MCF 10A (cell line): ENCODE measurements around the gene CPZ. TPM values are rescaled to one million over a fixed set of nuclear protein-coding genes. Genes with fewer than 3 reads are reported as not detected.

ENCODE experiments used
- BruUV-seq: library from RNA; stranded (reverse); fragments of 400-500 nt; replicated peaks from 2 replicates; lab custom pipeline; 2021; lab: Mats Ljungman, UMichigan
- CTCF ChIA-PET: fragments of 300-600 bp; sonication (Branson Sonifier 250); formaldehyde crosslinking; extraction: SDS; loops from one replicate; lab custom pipeline; 2021; ENCODE audit warnings: antibody characterized with exemption, inconsistent platforms; lab: Yijun Ruan, JAX
- POLR2A ChIA-PET: fragments of 300-600, 350-650 bp; sonication (Branson Sonifier 250); formaldehyde crosslinking; extraction: SDS; loops from one replicate; lab custom pipeline; 2020; ENCODE audit warnings: antibody characterized with exemption, inconsistent platforms; lab: Yijun Ruan, JAX
- DNase-seq: peaks from one replicate; pipeline ENCODE4 v3.0.0-alpha.2; 2018; ENCODE audit not compliant: unreplicated experiment
- H3K27ac Mint-ChIP-seq: one replicate; pipeline ENCODE4 v1.8.0; 2022; ENCODE audit warnings: mild to moderate bottlenecking, low read depth, mixed read lengths; ENCODE audit not compliant: unreplicated experiment
- H3K27me3 Mint-ChIP-seq: one replicate; pipeline ENCODE4 v1.8.0; 2022; ENCODE audit warnings: mixed read lengths; ENCODE audit not compliant: insufficient read depth, unreplicated experiment
- H3K36me3 Mint-ChIP-seq: one replicate; pipeline ENCODE4 v1.8.0; 2022; ENCODE audit warnings: mild to moderate bottlenecking, moderate library complexity, mixed read lengths; ENCODE audit not compliant: insufficient read depth, unreplicated experiment
- H3K4me1 Mint-ChIP-seq: one replicate; pipeline ENCODE4 v1.8.0; 2022; ENCODE audit warnings: mixed read lengths; ENCODE audit not compliant: insufficient read depth, unreplicated experiment
- H3K4me3 Mint-ChIP-seq: one replicate; pipeline ENCODE4 v1.8.0; 2022; ENCODE audit warnings: mild to moderate bottlenecking, moderate library complexity, mixed read lengths; ENCODE audit not compliant: unreplicated experiment
- H3K9me3 Mint-ChIP-seq: one replicate; pipeline ENCODE4 v1.8.0; 2022; ENCODE audit warnings: mixed read lengths; ENCODE audit not compliant: unreplicated experiment
- CTCF ChIP-seq: fragments of 200-600 bp; IDR thresholded peaks from one replicate; pipeline ENCODE4 v1.8.0; 2022; ENCODE audit warnings: antibody characterized with exemption, mild to moderate bottlenecking; ENCODE audit not compliant: unreplicated experiment
- intact Hi-C: fragments of 100-400 bp; cut with micrococcal nuclease; formaldehyde crosslinking; loops from 2 replicates; pipeline ENCODE4 v1.14.1; 2022
- total RNA-seq: library from RNA; stranded (reverse); gene quantifications from 2 replicates; pipeline ENCODE4 v1.2.3, GENCODE V29; 2022

The CPZ gene
- total RNA-seq, 1 experiment from 2014 or later, result not detected

GRCh38 chr4:8556341-8557150, 36.0 kb upstream of the CPZ start:
- no peak overlapping the region for H3K4me3 Mint-ChIP-seq
- H3K27me3 Mint-ChIP-seq, result no peaks in the 10 kb centered on the region
- ChIA-PET POLR2A (no interaction called here), CTCF (no interaction called here)
- no TSS peak for BruUV-seq
- no peak overlapping the region for H3K27ac Mint-ChIP-seq
- no peaks in the 10 kb centered on the region for H3K36me3 Mint-ChIP-seq
- no peaks in the 10 kb centered on the region for H3K9me3 Mint-ChIP-seq
- intact Hi-C loops, result no loop called here
- no peak for TF ChIP-seq CTCF
- DNase-seq, result no peak
- peaks cover 7% of the 10 kb centered on the region for H3K4me1 Mint-ChIP-seq

GRCh38 chr4:8557151-8558076, 35.2 kb upstream of the CPZ start:
- Mint-ChIP-seq H3K4me1 (peaks cover 7% of the 10 kb centered on the region), H3K27ac (no peak overlapping the region), H3K27me3 (no peaks in the 10 kb centered on the region), H3K36me3 (no peaks in the 10 kb centered on the region), H3K4me3 (no peak overlapping the region), H3K9me3 (no peaks in the 10 kb centered on the region)
- CTCF ChIA-PET, result interaction anchor here (1.0 kb wide), 1 partner anchor 50 kb away, joined by 3 read pairs; no protein-coding TSS in a partner anchor
- no peak for TF ChIP-seq CTCF
- POLR2A ChIA-PET, result no interaction called here
- DNase-seq, result no peak
- no TSS peak for BruUV-seq
- intact Hi-C loops, result no loop called here

- no peak for TF ChIP-seq CTCF
- Mint-ChIP-seq H3K4me3 (no peak overlapping the region), H3K27me3 (no peaks in the 10 kb centered on the region), H3K36me3 (no peaks in the 10 kb centered on the region), H3K27ac (no peak overlapping the region), H3K4me1 (peaks cover 7% of the 10 kb centered on the region), H3K9me3 (no peaks in the 10 kb centered on the region)
- BruUV-seq, result no TSS peak
- peak; percentile 39 for DNase-seq
- ChIA-PET POLR2A (no interaction called here), CTCF (interaction anchor here (1.0 kb wide), 1 partner anchor 49 kb away, joined by 3 read pairs; no protein-coding TSS in a partner anchor)
- intact Hi-C loops, result no loop called here
Observed at GRCh38 chr4:8558080-8558960, 34.2 kb upstream of the CPZ start.
